ENCODE measurements around the gene SLC2A6. TPM values are rescaled to one million over a fixed set of nuclear protein-coding genes. Genes with fewer than 3 reads are reported as not detected.

SLC2A6 gene
- total and polyA plus RNA-seq, 2 experiments from 2014 or later, result 2.4 to 8.6 TPM

DNA sequence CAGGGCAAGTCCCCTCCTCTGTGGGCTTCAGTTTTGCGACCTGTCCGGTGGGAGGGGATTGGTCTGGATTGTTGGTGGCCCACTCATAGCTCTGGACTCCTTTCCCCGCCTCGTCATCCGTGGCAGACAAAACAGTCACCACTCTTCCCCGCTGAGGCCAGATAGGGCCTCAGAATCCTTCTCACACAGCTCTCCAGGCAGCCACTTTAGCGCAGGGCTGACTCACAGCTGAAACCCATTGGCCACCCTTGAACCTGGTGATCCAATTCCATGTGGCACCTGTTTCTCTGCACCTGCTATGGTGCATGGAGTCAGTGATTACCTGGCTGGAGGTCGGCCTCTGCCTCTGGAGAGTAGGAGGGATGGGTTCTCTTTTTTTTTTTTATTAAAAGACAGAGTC, 34.9 kb downstream of the SLC2A6 start:
- Histone ChIP-seq H3K9me3 (ENCODE audit: low read depth) (no peaks in the 10 kb centered on the region), H3K27me3 (no peaks in the 10 kb centered on the region), H3K4me3 (no peak overlapping the region), H3K36me3 (no peaks in the 10 kb centered on the region), H3K4me1 (ENCODE audit: low read depth) (no peaks in the 10 kb centered on the region), H3K27ac (peak overlapping the region; percentile 6)
- DNase-seq (ENCODE audit: low read depth in 1 of 2, low spot score in 1 of 2), result no peak
- no peak for TF ChIP-seq CTCF (IDR thresholded peaks at IDR 0.05; ENCODE audit: low read depth, low read length)

DNA sequence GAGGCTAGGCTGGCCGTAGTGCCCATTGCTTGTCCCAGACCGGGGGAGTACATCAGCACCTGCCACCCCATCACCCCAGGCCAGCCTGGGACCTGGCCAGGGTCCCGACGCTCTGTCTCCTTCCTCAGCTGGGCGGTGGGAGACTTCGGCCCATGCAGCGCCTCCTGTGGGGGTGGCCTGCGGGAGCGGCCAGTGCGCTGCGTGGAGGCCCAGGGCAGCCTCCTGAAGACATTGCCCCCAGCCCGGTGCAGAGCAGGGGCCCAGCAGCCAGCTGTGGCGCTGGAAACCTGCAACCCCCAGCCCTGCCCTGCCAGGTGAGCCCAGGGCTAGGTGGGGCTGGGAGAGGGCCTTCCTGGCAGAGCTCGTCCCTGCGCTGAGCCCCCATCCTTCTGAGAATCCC, 35.7 kb downstream of the SLC2A6 start:
- Histone ChIP-seq H3K4me3 (no peak overlapping the region), H3K27ac (no peak overlapping the region), H3K4me1 (ENCODE audit: low read depth) (no peaks in the 10 kb centered on the region), H3K27me3 (no peaks in the 10 kb centered on the region), H3K36me3 (no peaks in the 10 kb centered on the region), H3K9me3 (ENCODE audit: low read depth) (no peaks in the 10 kb centered on the region)
- TF ChIP-seq CTCF (IDR thresholded peaks at IDR 0.05; ENCODE audit: low read depth, low read length), result no peak
- no peak for DNase-seq (ENCODE audit: low read depth in 1 of 2, low spot score in 1 of 2)

GRCh38 chr9:133441571-133441970, 37.3 kb downstream of the SLC2A6 start:
- H3K4me1 ChIP-seq (ENCODE audit: low read depth), result no peaks in the 10 kb centered on the region
- no peaks in the 10 kb centered on the region for H3K27me3 ChIP-seq
- no peak for TF ChIP-seq CTCF (IDR thresholded peaks at IDR 0.05; ENCODE audit: low read depth, low read length)
- DNase-seq (ENCODE audit: low read depth in 1 of 2, low spot score in 1 of 2), result no peak
- no peak overlapping the region for H3K4me3 ChIP-seq
- H3K36me3 ChIP-seq, result no peaks in the 10 kb centered on the region
- H3K27ac ChIP-seq, result no peak overlapping the region
- no peaks in the 10 kb centered on the region for H3K9me3 ChIP-seq (ENCODE audit: low read depth)

DNA sequence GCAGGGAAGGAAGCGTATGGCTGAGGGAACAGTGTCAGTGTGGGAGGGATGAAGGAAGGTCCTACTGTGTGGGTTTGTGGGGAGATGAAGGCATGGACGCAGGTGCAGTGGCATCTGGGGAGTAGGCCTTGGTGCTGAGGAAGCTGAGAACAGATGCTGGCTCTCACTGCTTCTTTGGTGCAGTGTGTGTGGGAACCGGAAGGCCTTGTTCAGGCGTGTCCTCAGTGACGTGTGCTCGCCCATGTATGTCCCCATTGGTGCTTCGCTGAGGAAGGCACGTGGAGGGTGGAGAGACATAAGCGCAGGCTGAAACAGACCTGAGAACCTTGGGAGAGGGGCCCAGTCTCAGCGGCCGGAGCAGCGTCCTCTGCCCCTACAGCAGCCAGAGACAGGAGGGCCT, 38.0 kb downstream of the SLC2A6 start:
- no peak overlapping the region for H3K27ac ChIP-seq
- no peak for DNase-seq (ENCODE audit: low read depth in 1 of 2, low spot score in 1 of 2)
- no peaks in the 10 kb centered on the region for H3K9me3 ChIP-seq (ENCODE audit: low read depth)
- H3K27me3 ChIP-seq, result no peaks in the 10 kb centered on the region
- H3K36me3 ChIP-seq, result no peaks in the 10 kb centered on the region
- no peak overlapping the region for H3K4me3 ChIP-seq
- no peak for TF ChIP-seq CTCF (IDR thresholded peaks at IDR 0.05; ENCODE audit: low read depth, low read length)
- no peaks in the 10 kb centered on the region for H3K4me1 ChIP-seq (ENCODE audit: low read depth)

DNA sequence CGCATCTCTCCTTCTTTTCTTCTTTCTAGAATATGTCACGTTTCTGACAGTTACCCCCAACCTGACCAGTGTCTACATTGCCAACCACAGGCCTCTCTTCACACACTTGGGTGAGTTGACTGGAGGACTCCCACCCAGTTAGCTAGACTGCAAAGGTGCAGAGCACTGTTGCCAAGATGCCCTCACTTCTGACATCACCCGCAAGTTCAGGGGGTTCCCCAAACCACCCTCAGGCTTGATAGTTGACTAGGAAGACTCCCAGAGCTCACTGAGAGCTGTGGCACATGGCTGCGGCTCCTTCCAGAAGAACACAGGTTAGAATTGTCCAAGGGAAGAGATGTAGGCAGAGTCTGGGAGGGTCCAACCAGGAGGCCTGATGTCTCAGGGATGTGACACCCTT, 39.6 kb downstream of the SLC2A6 start:
- TF ChIP-seq CTCF (IDR thresholded peaks at IDR 0.05; ENCODE audit: low read depth, low read length), result no peak
- no peak overlapping the region for H3K27ac ChIP-seq
- DNase-seq (ENCODE audit: low read depth in 1 of 2, low spot score in 1 of 2), result no peak
- H3K4me3 ChIP-seq, result no peak overlapping the region
- no peaks in the 10 kb centered on the region for H3K9me3 ChIP-seq (ENCODE audit: low read depth)
- no peaks in the 10 kb centered on the region for H3K36me3 ChIP-seq
- H3K27me3 ChIP-seq, result no peaks in the 10 kb centered on the region
- no peaks in the 10 kb centered on the region for H3K4me1 ChIP-seq (ENCODE audit: low read depth)
